ENCODE measurements around the gene MPV17L2.

- TF ChIP-seq, protein P1, sequence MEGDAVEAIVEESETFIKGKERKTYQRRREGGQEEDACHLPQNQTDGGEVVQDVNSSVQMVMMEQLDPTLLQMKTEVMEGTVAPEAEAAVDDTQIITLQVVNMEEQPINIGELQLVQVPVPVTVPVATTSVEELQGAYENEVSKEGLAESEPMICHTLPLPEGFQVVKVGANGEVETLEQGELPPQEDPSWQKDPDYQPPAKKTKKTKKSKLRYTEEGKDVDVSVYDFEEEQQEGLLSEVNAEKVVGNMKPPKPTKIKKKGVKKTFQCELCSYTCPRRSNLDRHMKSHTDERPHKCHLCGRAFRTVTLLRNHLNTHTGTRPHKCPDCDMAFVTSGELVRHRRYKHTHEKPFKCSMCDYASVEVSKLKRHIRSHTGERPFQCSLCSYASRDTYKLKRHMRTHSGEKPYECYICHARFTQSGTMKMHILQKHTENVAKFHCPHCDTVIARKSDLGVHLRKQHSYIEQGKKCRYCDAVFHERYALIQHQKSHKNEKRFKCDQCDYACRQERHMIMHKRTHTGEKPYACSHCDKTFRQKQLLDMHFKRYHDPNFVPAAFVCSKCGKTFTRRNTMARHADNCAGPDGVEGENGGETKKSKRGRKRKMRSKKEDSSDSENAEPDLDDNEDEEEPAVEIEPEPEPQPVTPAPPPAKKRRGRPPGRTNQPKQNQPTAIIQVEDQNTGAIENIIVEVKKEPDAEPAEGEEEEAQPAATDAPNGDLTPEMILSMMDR (IDR thresholded peaks at IDR 0.05): no peak
- TF ChIP-seq POLR2A (IDR thresholded peaks at IDR 0.05): no peak
These were observed 41.2 kb downstream of the MPV17L2 start for GRCh38 chr19:18234194-18234593.

Measured in thyroid gland (tissue), 4 donors.